MM.1S (cell line): ENCODE data around the gene LHFPL4.

ENCODE experiments used
- CTCF ChIP-seq: fragments of 300-600 bp; sonication (generic); IDR thresholded peaks from 2 replicates; pipeline ENCODE4 v1.5.1; 2016; ENCODE audit warnings: antibody characterized with exemption, low read length, mixed read lengths
- EZH2phosphoT487 ChIP-seq: fragments of 300-600 bp; sonication (generic); IDR thresholded peaks from 2 replicates; pipeline ENCODE4 v1.6.1; 2018; ENCODE audit warnings: antibody characterized with exemption, low read length

GRCh38 chr3:9581742-9582141, 28.1 kb upstream of the LHFPL4 start:
- no peak for TF ChIP-seq CTCF
- no peak for TF ChIP-seq EZH2phosphoT487
